Nucleus accumbens (tissue), 56 donors: ENCODE results near the gene HMX3.
"Not testable (repeated sequence)": the region's sequence is repeated elsewhere in the genome, so short reads cannot be mapped to it uniquely, and the experiment has no call there.

Experiments used
- DNase-seq, 56 donors: peaks; one replicate each; lab custom pipeline; 2025; lab: John Stamatoyannopoulos, UW

Gene HMX3

DNA sequence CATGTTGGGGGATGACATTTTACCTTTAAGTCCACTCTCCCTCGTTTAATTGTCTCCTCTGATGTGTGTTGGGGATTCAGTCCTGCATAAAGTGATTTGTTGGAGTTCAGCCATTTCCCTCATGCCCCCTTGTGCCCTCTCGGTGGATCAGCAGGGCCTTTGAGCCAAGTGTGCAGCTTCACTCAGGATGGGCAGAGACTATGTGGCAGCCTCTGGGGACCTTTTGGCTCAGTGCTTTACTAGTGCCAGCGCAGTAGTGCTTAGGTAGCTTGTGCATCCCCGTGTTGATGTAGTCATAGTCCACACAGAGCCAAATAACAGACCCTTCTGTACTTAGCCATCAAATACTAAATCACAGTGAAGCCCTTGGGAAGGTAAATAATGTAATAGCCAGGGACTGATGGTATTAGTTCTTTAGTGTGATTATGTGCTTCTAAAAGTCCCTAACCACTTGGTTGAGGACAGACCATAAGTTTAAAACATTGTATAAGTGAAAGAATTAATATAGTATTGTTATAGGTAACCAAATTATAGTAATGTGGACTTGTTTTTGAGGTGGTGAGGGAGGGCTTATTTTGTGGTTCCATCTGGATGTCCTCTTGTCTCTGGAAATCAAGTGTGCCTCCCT is 29.8 kb downstream of the HMX3 start:
- DNase-seq = no peak

DNA sequence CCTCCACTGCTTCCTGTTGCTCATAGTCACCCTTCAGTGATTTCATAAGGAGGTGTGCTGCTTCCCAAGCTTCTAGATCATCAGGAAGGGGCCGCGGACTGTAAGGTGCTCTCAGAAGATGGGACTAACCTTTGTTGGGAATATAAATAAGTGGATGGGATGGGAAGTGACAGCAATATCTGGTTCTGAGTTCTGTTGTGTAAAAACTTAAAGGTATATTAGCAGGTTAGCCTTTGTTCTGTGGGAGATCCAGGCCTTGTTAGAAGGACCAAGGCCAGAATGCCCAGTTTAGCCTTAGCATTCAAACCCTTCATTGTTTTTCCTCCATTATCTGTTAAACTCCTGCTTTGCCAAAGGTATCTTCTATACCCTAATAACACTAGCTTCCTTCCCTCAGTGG is 30.8 kb downstream of the HMX3 start:
- DNase-seq = no peak

DNA sequence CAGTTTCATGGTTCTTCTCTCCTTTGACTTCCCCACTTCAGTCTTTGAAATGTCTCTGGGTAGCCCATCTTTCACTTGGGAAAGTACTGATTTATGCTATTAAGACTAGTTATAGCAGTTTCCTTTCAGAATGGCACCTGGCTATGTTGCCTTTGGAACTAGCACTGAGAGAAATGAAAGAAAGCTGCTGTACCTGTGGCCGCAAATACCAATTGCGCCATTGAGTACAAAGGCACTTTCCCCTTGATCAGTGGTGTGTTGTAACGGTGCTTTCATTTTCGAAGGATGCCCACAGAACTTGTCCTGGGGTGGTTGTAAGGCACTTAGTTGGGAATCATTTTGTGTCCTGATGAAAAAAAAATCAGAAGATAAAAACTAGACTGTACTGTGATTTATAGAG is 35.2 kb downstream of the HMX3 start:
- no peak for DNase-seq

DNA sequence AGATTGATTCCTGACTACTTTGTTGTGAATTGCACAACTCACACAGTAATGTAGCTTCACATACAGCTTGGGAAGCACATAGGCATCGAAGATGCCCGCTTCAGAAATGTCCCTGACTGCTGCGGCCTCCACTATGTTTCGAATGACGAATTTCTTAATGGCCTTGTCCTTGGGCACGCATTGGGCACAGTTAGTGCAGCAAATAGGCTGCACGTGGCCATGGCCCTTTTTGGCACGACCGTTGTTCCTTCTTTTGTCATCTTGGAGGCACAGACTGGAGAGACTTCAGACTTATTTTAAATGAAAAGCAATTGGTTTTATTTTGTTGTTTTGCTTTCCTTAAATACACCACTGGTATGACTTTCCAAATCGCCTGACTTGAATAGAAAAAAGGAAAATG is 35.8 kb downstream of the HMX3 start:
- DNase-seq = not testable (repeated sequence)

DNA sequence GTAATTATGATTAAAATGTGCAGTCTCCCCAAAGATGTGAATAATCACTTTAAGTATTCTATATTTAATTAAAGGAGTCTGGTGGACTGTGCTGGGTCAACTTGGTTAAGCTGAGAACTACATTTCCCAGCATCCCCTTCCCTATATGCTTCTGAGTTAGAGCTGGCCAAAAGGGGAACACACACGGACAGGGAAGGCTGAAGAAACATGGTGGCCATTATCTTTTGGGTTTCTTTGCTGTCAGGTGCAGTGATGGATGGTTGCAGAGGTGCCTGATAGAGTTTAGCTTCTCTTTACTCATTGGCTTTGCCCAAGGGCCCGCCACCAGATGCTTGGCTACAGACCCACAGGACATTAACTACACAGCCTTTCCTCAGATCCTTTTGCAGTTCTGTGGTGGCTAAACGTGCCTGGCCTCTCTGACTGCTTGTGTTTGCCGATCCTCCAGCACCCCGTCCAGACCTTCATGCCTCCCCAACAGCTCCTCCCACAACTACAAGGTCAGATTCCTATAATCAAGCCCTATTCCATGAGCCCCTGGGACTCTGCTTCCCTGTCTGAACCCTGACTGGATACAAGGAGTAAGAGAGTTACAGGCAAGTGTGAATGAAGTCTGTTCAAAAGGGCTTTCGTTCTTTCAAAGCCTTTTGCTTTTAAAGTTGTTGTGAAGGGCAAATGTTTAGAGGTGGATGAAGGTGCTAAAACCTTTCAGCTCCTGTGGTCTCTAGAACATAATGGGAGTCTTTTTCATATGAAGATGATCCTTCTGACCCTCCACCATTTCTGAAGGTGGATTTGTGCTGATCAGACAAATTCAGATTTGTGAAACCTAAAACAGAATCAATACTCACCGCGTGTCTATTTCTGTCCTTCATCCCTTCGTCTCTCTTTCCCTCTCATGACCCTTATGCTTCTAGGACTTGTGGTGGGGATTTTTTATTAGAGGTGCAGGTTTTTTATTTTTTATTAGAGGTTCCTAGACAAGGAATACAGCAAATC is 39.9 kb downstream of the HMX3 start:
- no peak for DNase-seq

DNA sequence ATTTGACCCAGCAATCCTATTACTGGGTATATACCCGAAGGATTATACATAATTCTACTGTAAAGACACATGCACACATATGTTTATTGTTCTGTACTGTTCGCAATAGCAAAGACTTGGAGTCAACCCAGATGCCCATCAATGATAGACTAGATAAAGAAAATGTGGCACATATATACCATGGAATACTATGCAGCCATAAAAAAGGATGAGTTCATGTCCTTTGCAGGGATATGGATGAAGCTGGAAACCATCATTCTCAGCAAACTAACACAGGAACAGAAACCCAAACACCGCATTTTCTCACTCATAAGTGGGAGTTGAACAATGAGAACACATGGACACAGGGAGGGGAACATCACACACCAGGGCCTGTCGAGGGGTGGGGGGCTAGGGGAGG is 42.6 kb downstream of the HMX3 start:
- not testable (repeated sequence) for DNase-seq

DNA sequence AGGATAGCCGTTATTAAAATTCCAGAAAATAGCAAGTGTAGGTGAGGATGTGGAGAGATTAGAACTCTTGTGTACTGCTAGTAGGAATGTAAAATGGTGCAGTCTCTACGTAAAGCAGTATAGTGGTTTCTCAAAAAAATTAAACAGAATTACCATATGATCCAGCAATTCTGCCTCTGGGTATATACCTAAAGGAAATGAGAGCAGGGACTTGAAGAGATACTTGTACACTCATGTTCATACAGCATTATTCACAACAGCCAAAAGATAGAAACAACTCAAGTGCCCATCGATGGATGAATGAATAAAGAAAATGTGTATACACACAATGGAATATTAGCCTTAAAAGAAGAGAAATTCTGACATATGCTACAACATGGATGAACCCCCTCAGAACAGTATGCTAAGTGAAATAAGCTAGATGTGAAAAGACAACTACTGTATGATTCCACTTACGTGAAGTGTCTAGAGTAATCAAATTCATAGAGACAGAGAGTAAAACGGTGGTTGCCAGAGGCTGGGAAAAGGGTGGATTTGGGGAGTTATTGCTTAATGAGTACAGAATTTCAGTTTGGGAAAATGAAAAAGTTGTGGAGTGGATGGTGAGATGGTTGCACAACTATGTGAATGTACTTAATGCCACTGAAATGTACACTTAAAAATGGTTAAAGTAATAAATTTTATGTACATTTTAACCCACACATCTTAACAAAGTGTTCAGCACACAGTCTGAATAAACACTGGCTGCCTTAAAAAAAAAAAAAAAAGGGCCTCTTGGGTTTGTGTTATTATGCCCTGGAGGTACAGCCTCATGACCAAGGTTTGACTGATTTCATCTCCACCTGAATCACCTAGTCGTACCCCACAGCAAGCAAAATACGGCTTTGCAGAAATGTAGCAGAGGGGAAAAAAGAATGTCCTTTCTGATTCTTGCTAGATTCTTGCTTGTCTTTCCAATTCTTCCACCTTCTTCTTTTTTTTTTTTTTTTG is 44.6 kb downstream of the HMX3 start:
- no peak for DNase-seq

DNA sequence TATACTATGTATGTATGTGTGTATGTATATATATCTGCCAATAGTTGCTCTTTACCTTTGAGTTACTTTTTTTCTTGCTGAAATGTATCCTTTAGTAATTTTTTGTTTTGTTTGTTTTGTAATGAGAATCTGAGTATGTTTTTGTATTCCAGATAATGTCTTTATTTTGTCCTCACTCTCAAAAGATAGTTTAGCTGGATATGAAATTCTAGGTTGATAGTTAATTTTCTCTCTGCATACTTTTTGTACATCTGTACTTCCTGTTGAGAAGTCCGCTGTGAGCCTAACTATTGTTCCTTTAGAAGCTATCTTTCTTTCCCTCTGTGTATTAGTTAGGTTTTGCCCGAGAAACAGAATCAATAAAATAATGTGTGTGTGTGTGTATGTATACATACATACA is 48.0 kb downstream of the HMX3 start:
- DNase-seq = no peak

DNA sequence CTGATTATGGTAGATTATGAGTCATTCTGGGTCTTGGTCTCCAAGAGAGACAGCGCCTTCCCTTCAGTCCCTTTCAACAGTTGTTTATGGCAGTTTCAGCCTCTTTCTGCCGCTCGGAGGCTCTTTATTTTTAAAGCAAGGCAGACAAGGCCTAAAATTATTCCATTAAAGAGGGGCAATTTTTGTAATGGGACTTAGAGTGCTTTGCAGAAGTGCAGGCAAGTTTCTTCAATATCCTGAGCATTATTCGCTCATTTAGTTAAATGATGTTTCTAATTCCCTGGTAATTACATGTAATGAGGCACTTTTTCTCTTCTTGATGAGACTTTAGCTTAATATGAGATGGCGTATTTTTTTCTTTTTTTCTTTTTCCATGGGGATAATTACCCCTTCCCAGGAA is 52.0 kb downstream of the HMX3 start:
- DNase-seq = no peak
